DOHH2 (cell line): Measurements from ENCODE around the gene S100G.
"Not testable (repeated sequence)": the region's sequence is repeated elsewhere in the genome, so short reads cannot be mapped to it uniquely, and the experiment has no call there.

Experiments used
- H3F3A ChIP-seq: fragments of 200-600 bp; sonication (generic), shearing (Covaris generic); 2 replicates; pipeline ENCODE4 v1.6.0; 2016; ENCODE audit warnings: antibody characterized with exemption, mild to moderate bottlenecking; ENCODE audit not compliant: control insufficient read depth, insufficient read depth
- H3K27ac ChIP-seq: fragments of 200-600 bp; sonication (generic); 2 replicates; pipeline ENCODE4 v1.5.1; 2014; ENCODE audit warnings: low read depth, mild to moderate bottlenecking, low read length, moderate library complexity
- H3K27me3 ChIP-seq: fragments of 200-600 bp; sonication (generic); 2 replicates; pipeline ENCODE4 v1.6.1; 2014; ENCODE audit warnings: mild to moderate bottlenecking, low read length, mixed read lengths; ENCODE audit not compliant: control insufficient read depth
- H3K36me3 ChIP-seq: fragments of 200-600 bp; sonication (generic); 2 replicates; pipeline ENCODE4 v1.6.1; 2014; ENCODE audit warnings: mild to moderate bottlenecking, low read length, moderate library complexity, mixed read lengths; ENCODE audit not compliant: control insufficient read depth
- H3K4me1 ChIP-seq: fragments of 200-600 bp; sonication (generic); 2 replicates; pipeline ENCODE4 v1.6.1; 2014; ENCODE audit warnings: mild to moderate bottlenecking, low read length, mixed read lengths; ENCODE audit not compliant: control insufficient read depth
- H3K4me2 ChIP-seq: fragments of 200-600 bp; sonication (generic); 2 replicates; pipeline ENCODE4 v1.6.0; 2014; ENCODE audit warnings: mild to moderate bottlenecking, low read length, moderate library complexity
- H3K4me3 ChIP-seq: fragments of 200-600 bp; sonication (generic); 2 replicates; pipeline ENCODE4 v1.5.1; 2014; ENCODE audit warnings: mild to moderate bottlenecking, low read length, mixed read lengths
- H3K79me2 ChIP-seq: fragments of 200-600 bp; sonication (generic); 2 replicates; pipeline ENCODE4 v1.6.1; 2014; ENCODE audit warnings: mild to moderate bottlenecking, low read length, mixed read lengths; ENCODE audit not compliant: control insufficient read depth
- H3K9me2 ChIP-seq: fragments of 200-600 bp; sonication (generic); replicated peaks from 2 replicates; pipeline ENCODE4 v1.6.1; 2014; ENCODE audit warnings: mild to moderate bottlenecking, low read length, mixed read lengths; ENCODE audit not compliant: control insufficient read depth
- H3K9me3 ChIP-seq: fragments of 200-600 bp; sonication (generic); 2 replicates; pipeline ENCODE4 v1.6.1; 2014; ENCODE audit warnings: antibody characterized with exemption, low read length, mixed read lengths; ENCODE audit not compliant: control insufficient read depth, insufficient read depth
- H4K20me1 ChIP-seq: fragments of 200-600 bp; sonication (generic); 2 replicates; pipeline ENCODE4 v1.6.0; 2014; ENCODE audit warnings: low read depth, mild to moderate bottlenecking, antibody characterized with exemption, low read length, moderate library complexity; ENCODE audit not compliant: control insufficient read depth, insufficient read depth
- EZH2phosphoT487 ChIP-seq: fragments of 200-600 bp; sonication (generic); IDR thresholded peaks from 2 replicates; pipeline ENCODE4 v1.6.1; 2017; ENCODE audit warnings: borderline replicate concordance, mild to moderate bottlenecking, antibody characterized with exemption, low read length, moderate library complexity, mixed read lengths
- TF ChIP-seq, protein P1 (sequence below): fragments of 200-600 bp; sonication (generic); IDR thresholded peaks from one replicate; pipeline ENCODE4 v1.5.1; 2014; ENCODE audit warnings: antibody characterized with exemption, mild to moderate bottlenecking, low read depth, low read length; ENCODE audit not compliant: poor library complexity, severe bottlenecking

Gene S100G

DNA sequence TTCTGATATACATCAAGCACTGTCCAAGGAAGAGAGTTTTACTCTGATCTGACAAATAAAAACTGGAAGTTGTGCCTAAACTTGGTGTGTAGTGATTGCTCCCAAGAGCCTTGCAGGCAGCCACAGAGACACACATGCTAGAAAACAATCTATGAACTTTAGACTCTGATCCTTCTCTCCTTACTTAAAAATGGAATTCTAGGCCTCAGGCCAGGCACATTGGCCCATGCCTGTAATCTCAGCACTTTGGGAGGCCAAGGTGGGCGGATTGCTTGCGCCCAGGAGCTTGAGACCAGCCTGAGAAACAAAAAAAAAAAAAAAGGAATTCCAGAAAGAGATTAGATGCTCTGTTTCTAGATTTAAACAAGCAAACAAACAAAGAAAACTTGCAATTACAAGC, 45.6 kb upstream of the S100G start:
- Histone ChIP-seq H3K79me2 (no peaks in the 10 kb centered on the region), H3K36me3 (peaks cover 10% of the 10 kb centered on the region), H3K4me2 (no peak overlapping the region), H3K9me2 (no peaks in the 10 kb centered on the region), H3F3A (no peaks in the 10 kb centered on the region), H4K20me1 (no peaks in the 10 kb centered on the region), H3K4me3 (no peak overlapping the region), H3K27me3 (no peaks in the 10 kb centered on the region), H3K9me3 (no peaks in the 10 kb centered on the region), H3K4me1 (peaks cover 14% of the 10 kb centered on the region), H3K27ac (no peak overlapping the region; the same call in 1 of the 2 replicates)
- TF ChIP-seq EZH2phosphoT487, result no peak
- TF ChIP-seq, protein P1, sequence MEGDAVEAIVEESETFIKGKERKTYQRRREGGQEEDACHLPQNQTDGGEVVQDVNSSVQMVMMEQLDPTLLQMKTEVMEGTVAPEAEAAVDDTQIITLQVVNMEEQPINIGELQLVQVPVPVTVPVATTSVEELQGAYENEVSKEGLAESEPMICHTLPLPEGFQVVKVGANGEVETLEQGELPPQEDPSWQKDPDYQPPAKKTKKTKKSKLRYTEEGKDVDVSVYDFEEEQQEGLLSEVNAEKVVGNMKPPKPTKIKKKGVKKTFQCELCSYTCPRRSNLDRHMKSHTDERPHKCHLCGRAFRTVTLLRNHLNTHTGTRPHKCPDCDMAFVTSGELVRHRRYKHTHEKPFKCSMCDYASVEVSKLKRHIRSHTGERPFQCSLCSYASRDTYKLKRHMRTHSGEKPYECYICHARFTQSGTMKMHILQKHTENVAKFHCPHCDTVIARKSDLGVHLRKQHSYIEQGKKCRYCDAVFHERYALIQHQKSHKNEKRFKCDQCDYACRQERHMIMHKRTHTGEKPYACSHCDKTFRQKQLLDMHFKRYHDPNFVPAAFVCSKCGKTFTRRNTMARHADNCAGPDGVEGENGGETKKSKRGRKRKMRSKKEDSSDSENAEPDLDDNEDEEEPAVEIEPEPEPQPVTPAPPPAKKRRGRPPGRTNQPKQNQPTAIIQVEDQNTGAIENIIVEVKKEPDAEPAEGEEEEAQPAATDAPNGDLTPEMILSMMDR, result no peak

DNA sequence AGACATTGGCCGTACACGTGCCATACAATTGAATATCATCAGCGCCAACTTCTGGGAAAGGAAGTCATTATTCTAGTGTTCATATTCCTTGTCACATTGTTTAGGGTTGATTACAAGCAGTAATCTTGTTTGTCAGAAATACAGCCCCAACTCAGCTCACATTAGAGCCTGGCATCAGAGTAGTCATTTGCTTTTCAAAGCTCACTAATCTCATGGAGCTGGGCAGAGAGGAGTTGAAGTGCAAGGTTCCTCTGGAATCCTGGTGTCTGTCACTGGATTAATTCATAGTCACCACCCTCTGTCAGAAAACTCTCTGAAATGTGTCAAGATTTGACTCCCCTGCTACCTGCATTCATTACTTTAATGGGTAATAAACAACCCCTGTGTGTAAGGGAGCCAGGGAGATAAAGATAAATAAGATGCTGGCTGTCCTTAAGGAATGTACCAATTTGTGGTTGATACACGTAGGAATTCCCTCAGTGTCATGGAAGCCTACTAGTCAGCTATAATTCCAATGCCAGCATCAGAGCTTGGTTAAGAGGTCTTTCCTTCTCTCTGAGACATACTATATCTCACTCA, 43.7 kb upstream of the S100G start:
- no peaks in the 10 kb centered on the region for H3K27me3 ChIP-seq
- no peaks in the 10 kb centered on the region for H3K9me2 ChIP-seq
- no peaks in the 10 kb centered on the region for H3K9me3 ChIP-seq
- no peak overlapping the region for H3K4me3 ChIP-seq
- no peaks in the 10 kb centered on the region for H4K20me1 ChIP-seq
- no peaks in the 10 kb centered on the region for H3K79me2 ChIP-seq
- no peak overlapping the region for H3K4me2 ChIP-seq
- peaks cover 14% of the 10 kb centered on the region for H3K4me1 ChIP-seq
- no peaks in the 10 kb centered on the region for H3F3A ChIP-seq
- peaks cover 14% of the 10 kb centered on the region for H3K36me3 ChIP-seq
- H3K27ac ChIP-seq, result no peak overlapping the region
- no peak for TF ChIP-seq EZH2phosphoT487
- TF ChIP-seq, protein P1, result no peak

DNA sequence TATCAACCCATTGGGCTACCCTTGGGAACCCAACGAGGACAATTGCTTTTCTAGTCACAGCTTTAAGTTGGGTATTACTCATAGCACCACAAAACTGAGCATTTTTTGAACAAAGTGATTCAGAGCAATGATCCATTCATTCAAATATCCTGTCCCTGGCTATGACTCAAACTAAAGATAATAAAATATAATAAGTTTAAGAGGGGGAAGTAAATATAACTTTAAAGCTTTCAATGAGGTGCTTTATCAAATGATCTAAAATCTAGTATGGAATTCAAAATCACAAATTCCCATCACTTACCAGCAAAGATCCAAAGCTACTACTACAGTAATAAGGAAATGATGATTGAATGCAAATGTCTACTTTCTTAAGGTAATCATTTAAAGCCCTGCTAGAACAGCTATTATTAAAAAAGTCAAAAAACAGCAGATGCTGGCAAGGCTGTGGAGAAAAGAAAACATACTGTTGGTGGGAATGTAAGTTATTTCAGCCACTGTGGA, 39.8 kb upstream of the S100G start:
- Histone ChIP-seq H4K20me1 (no peaks in the 10 kb centered on the region), H3K4me2 (no peak overlapping the region), H3K9me3 (no peaks in the 10 kb centered on the region), H3K27ac (no peak overlapping the region), H3K9me2 (no peaks in the 10 kb centered on the region), H3F3A (no peaks in the 10 kb centered on the region), H3K4me1 (no peaks in the 10 kb centered on the region), H3K27me3 (no peaks in the 10 kb centered on the region), H3K79me2 (no peaks in the 10 kb centered on the region), H3K4me3 (no peak overlapping the region), H3K36me3 (peaks cover 14% of the 10 kb centered on the region)
- TF ChIP-seq, protein P1, result no peak
- no peak for TF ChIP-seq EZH2phosphoT487

DNA sequence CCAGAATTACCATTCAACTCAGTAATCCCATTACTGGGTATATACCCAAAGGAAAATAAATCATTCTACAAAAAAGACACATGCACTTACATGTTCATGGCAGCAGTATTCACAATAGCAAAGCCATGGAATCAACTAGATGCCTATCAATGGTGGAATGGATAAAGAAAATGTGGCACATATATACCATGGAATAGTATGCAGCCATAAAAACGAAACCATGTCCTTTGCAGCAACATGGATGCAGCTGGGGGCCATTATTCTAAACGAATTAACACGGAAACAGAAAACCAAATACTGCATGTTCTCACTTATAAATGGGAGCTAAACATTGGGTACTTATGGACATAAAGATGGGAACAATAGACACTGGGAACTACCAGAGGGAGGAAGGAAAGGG, 39.3 kb upstream of the S100G start:
- not testable (repeated sequence) for H3K79me2 ChIP-seq, H3K4me2 ChIP-seq, H3K9me3 ChIP-seq, H4K20me1 ChIP-seq, H3F3A ChIP-seq, H3K27ac ChIP-seq, H3K4me3 ChIP-seq, H3K27me3 ChIP-seq, H3K9me2 ChIP-seq, H3K4me1 ChIP-seq
- H3K36me3 ChIP-seq, result peaks cover 16% of the 10 kb centered on the region
